Endodermal cell (in vitro differentiated cells): ENCODE measurements around the gene SYAP1. TPM values are rescaled to one million over a fixed set of nuclear protein-coding genes. Genes with fewer than 3 reads are reported as not detected.
A peak's percentile ranks its signal among the peaks of the same experiment; 100 is the strongest.

Experiments
- DNase-seq: peaks from one replicate; pipeline ENCODE4 v3.0.0-alpha.2; 2017
- H3K27ac ChIP-seq: 2 replicates; pipeline ENCODE4 v1.5.1; 2013; ENCODE audit warnings: mild to moderate bottlenecking, low read depth, low read length, moderate library complexity
- H3K27me3 ChIP-seq: 2 replicates; pipeline ENCODE4 v1.6.1; 2013; ENCODE audit warnings: mild to moderate bottlenecking, low read length, moderate library complexity; ENCODE audit not compliant: insufficient read depth, control insufficient read depth, poor library complexity, severe bottlenecking
- H3K36me3 ChIP-seq: 2 replicates; pipeline ENCODE4 v1.7.0; 2013; ENCODE audit warnings: mild to moderate bottlenecking, low read length, moderate library complexity; ENCODE audit not compliant: control insufficient read depth, insufficient read depth
- H3K4me1 ChIP-seq: one replicate; pipeline ENCODE4 v1.7.0; 2013; ENCODE audit warnings: low read length; ENCODE audit not compliant: control insufficient read depth, insufficient read depth
- H3K4me3 ChIP-seq: 2 replicates; pipeline ENCODE4 v1.5.1; 2013; ENCODE audit warnings: mild to moderate bottlenecking, low read length, moderate library complexity
- H3K9ac ChIP-seq: 2 replicates; pipeline ENCODE4 v1.6.1; 2013; ENCODE audit warnings: mild to moderate bottlenecking, low read length, moderate library complexity; ENCODE audit not compliant: poor library complexity, severe bottlenecking; ENCODE audit errors: extremely low read depth
- H3K9me3 ChIP-seq: 2 replicates; pipeline ENCODE4 v1.6.1; 2013; ENCODE audit warnings: mild to moderate bottlenecking, low read length, moderate library complexity; ENCODE audit not compliant: control insufficient read depth
- H3K27ac Mint-ChIP-seq: 2 replicates; pipeline ENCODE4 v1.8.0; 2020; ENCODE audit warnings: mixed read lengths
- H3K27me3 Mint-ChIP-seq: 2 replicates; pipeline ENCODE4 v1.8.0; 2021; ENCODE audit warnings: mild to moderate bottlenecking, mixed read lengths; ENCODE audit not compliant: insufficient read depth
- H3K36me3 Mint-ChIP-seq: 2 replicates; pipeline ENCODE4 v1.8.0; 2020; ENCODE audit warnings: low read depth, mixed read lengths
- H3K4me1 Mint-ChIP-seq: 2 replicates; pipeline ENCODE4 v1.8.0; 2020; ENCODE audit warnings: mixed read lengths
- H3K4me3 Mint-ChIP-seq: 2 replicates; pipeline ENCODE4 v1.8.0; 2020; ENCODE audit warnings: mild to moderate bottlenecking, moderate library complexity, mixed read lengths
- H3K9me3 Mint-ChIP-seq: 2 replicates; pipeline ENCODE4 v1.8.0; 2020; ENCODE audit warnings: mild to moderate bottlenecking, mixed read lengths
- CTCF ChIP-seq: fragments of 200-600 bp; sonication (generic); conservative IDR thresholded peaks from 2 replicates; pipeline ENCODE4 v1.5.0; 2021; ENCODE audit warnings: antibody characterized with exemption, mild to moderate bottlenecking
- WGBS, 2 experiments: methylation state at CpG; one replicate each; pipeline versions ENCODE4 v1.1.5 to v1.1.7; 2013; ENCODE audit warnings: missing lambda C conversion rate in 2 of 2, mixed read lengths in 1 of 2; ENCODE audit not compliant: insufficient coverage in 1 of 2, insufficient read length in 1 of 2; 5-methylcytosine and 5-hydroxymethylcytosine counted together
- total RNA-seq, 2 donors: library from RNA; stranded (reverse); fragmentation: NEBNext Ultra II Directional in 1 of 2; extraction: Animal tissue kit (Norgen Biotek cat#: 25700) in 1 of 2; gene quantifications; 2 replicates in 1 of 2; 3 replicates in 1 of 2; pipeline ENCODE4 v1.2.1, GENCODE V29; 2021

Gene SYAP1
- total RNA-seq, 2 donors from 2014 or later = 22.4 to 40.6 TPM

- Mint-ChIP-seq H3K4me3 (no peak overlapping the region), H3K4me1 (no peaks in the 10 kb centered on the region), H3K36me3 (peaks cover 76% of the 10 kb centered on the region), H3K27me3 (no peaks in the 10 kb centered on the region), H3K9me3 (no peaks in the 10 kb centered on the region), H3K27ac (no peak overlapping the region)
- peaks cover 34% of the 10 kb centered on the region for H3K36me3 ChIP-seq
- no peak overlapping the region for H3K9ac ChIP-seq
- no peaks in the 10 kb centered on the region for H3K27me3 ChIP-seq
- no peak overlapping the region for H3K27ac ChIP-seq
- H3K9me3 ChIP-seq = no peaks in the 10 kb centered on the region
- no peak for TF ChIP-seq CTCF
- H3K4me3 ChIP-seq = no peak overlapping the region
- WGBS, 2 experiments = 86% methylated on average over 3 of the region's 3 CpGs; no CpG with 5 or more reads in 1 of the 2 experiments
- H3K4me1 ChIP-seq = no peaks in the 10 kb centered on the region
- DNase-seq = no peak
These were observed 22.5 kb upstream of the SYAP1 start for GRCh38 chrX:16696956-16697355.

- H3K4me1 ChIP-seq = no peaks in the 10 kb centered on the region
These were observed 20.0 kb upstream of the SYAP1 start for GRCh38 chrX:16699389-16699788.

GRCh38 chrX:16700734-16701133 lies 18.7 kb upstream of the SYAP1 start:
- 100% methylated on average over 2 of the region's 2 CpGs; no CpG with 5 or more reads in 1 of the 2 experiments for WGBS, 2 experiments
- no peaks in the 10 kb centered on the region for H3K27me3 ChIP-seq
- H3K36me3 Mint-ChIP-seq = peaks cover 69% of the 10 kb centered on the region
- peaks cover 22% of the 10 kb centered on the region for H3K36me3 ChIP-seq
- no peak overlapping the region for H3K4me3 Mint-ChIP-seq
- no peak overlapping the region for H3K27ac ChIP-seq
- no peak overlapping the region for H3K4me3 ChIP-seq
- no peak for TF ChIP-seq CTCF
- H3K9me3 ChIP-seq = no peaks in the 10 kb centered on the region
- DNase-seq = no peak
- no peaks in the 10 kb centered on the region for H3K9me3 Mint-ChIP-seq
- no peaks in the 10 kb centered on the region for H3K27me3 Mint-ChIP-seq
- H3K9ac ChIP-seq = no peak overlapping the region
- no peaks in the 10 kb centered on the region for H3K4me1 Mint-ChIP-seq
- peak overlapping the region; percentile 26 for H3K27ac Mint-ChIP-seq
- H3K4me1 ChIP-seq = no peaks in the 10 kb centered on the region

More at GRCh38 chrX:16699389-16699788, 20.0 kb upstream of the SYAP1 start:
- no peak for DNase-seq
- peaks cover 27% of the 10 kb centered on the region for H3K36me3 ChIP-seq
- no peaks in the 10 kb centered on the region for H3K9me3 ChIP-seq
- no peak overlapping the region for H3K9ac ChIP-seq
- H3K36me3 Mint-ChIP-seq = peaks cover 71% of the 10 kb centered on the region
- H3K4me3 ChIP-seq = no peak overlapping the region
- no peak overlapping the region for H3K27ac Mint-ChIP-seq
- no peaks in the 10 kb centered on the region for H3K9me3 Mint-ChIP-seq
- no peak overlapping the region for H3K4me3 Mint-ChIP-seq
- H3K4me1 Mint-ChIP-seq = no peaks in the 10 kb centered on the region
- WGBS, 2 experiments = 96 to 97% methylated on average over 4 to 6 of the region's 6 CpGs
- no peak overlapping the region for H3K27ac ChIP-seq
- H3K27me3 ChIP-seq = no peaks in the 10 kb centered on the region
- no peak for TF ChIP-seq CTCF
- H3K27me3 Mint-ChIP-seq = no peaks in the 10 kb centered on the region
